HUES64 (cell line): ENCODE results near the gene TP53TG5.

Experiments used
- H3K27ac ChIP-seq: 2 replicates; pipeline ENCODE4 v1.7.0; 2013; ENCODE audit warnings: low read depth, low read length, inconsistent platforms
- H3K27me3 ChIP-seq: 2 replicates; pipeline ENCODE4 v1.6.1; 2013; ENCODE audit warnings: mild to moderate bottlenecking, low read length; ENCODE audit not compliant: insufficient read depth
- H3K36me3 ChIP-seq: 2 replicates; pipeline ENCODE4 v1.6.1; 2013; ENCODE audit warnings: mild to moderate bottlenecking, low read length; ENCODE audit not compliant: insufficient read depth
- H3K4me1 ChIP-seq: 2 replicates; pipeline ENCODE4 v1.6.1; 2013; ENCODE audit warnings: mild to moderate bottlenecking, low read length, moderate library complexity; ENCODE audit not compliant: insufficient read depth
- H3K4me3 ChIP-seq: 2 replicates; pipeline ENCODE4 v1.5.1; 2013; ENCODE audit warnings: mild to moderate bottlenecking, low read length, moderate library complexity
- H3K9ac ChIP-seq: 2 replicates; pipeline ENCODE4 v1.6.1; 2013; ENCODE audit warnings: mild to moderate bottlenecking, low read depth, low read length
- H3K9me3 ChIP-seq: 2 replicates; pipeline ENCODE4 v1.6.1; 2013; ENCODE audit warnings: low read depth, low read length; ENCODE audit not compliant: insufficient read depth
- WGBS: fragments of 150-250, 120-280 bp; methylation state at CpG from one replicate; pipeline ENCODE4 v1.1.7; 2013; ENCODE audit warnings: missing lambda C conversion rate; 5-methylcytosine and 5-hydroxymethylcytosine counted together

The TP53TG5 gene

GRCh38 chr20:45342855-45343531 lies 35.1 kb downstream of the TP53TG5 start:
- Histone ChIP-seq H3K4me1 (peaks cover 87% of the 10 kb centered on the region), H3K36me3 (peaks cover 8% of the 10 kb centered on the region; the same call in 1 of the 2 replicates), H3K27me3 (no peaks in the 10 kb centered on the region), H3K4me3 (peak overlapping the region; percentile 45), H3K9me3 (no peaks in the 10 kb centered on the region), H3K27ac (peak overlapping the region; percentile 96), H3K9ac (peak overlapping the region; percentile 22)
- 33% methylated on average over 6 of the region's 6 CpGs for WGBS

GRCh38 chr20:45341939-45342854 lies 35.9 kb downstream of the TP53TG5 start:
- Histone ChIP-seq H3K9me3 (no peaks in the 10 kb centered on the region), H3K4me3 (peak overlapping the region; percentile 45), H3K27ac (peak overlapping the region; percentile 96), H3K27me3 (no peaks in the 10 kb centered on the region), H3K4me1 (peaks cover 92% of the 10 kb centered on the region), H3K9ac (peak overlapping the region; percentile 72), H3K36me3 (peaks cover 8% of the 10 kb centered on the region; the same call in 1 of the 2 replicates)
- 6% methylated on average over 16 of the region's 16 CpGs for WGBS

- 10% methylated on average over 3 of the region's 3 CpGs for WGBS
- Histone ChIP-seq H3K9me3 (no peaks in the 10 kb centered on the region), H3K4me1 (peaks cover 92% of the 10 kb centered on the region), H3K9ac (peak overlapping the region; percentile 72), H3K36me3 (peaks cover 8% of the 10 kb centered on the region; the same call in 1 of the 2 replicates), H3K4me3 (peak overlapping the region; percentile 45), H3K27ac (peak overlapping the region; percentile 96), H3K27me3 (no peaks in the 10 kb centered on the region)
Observed at GRCh38 chr20:45341579-45341938, 36.6 kb downstream of the TP53TG5 start.

- no peaks in the 10 kb centered on the region for H3K27me3 ChIP-seq
- H3K27ac ChIP-seq, result peak overlapping the region; percentile 96; the same call in 1 of the 2 replicates
- peak overlapping the region; percentile 45; the same call in 1 of the 2 replicates for H3K4me3 ChIP-seq
- no peak overlapping the region for H3K9ac ChIP-seq
- WGBS, result 0% methylated on average over 1 of the region's 1 CpG
- H3K4me1 ChIP-seq, result peaks cover 86% of the 10 kb centered on the region
- H3K36me3 ChIP-seq, result peaks cover 8% of the 10 kb centered on the region; the same call in 1 of the 2 replicates
- H3K9me3 ChIP-seq, result no peaks in the 10 kb centered on the region
Observed at GRCh38 chr20:45340951-45341350, 37.2 kb downstream of the TP53TG5 start.

GRCh38 chr20:45340236-45340847 lies 37.8 kb downstream of the TP53TG5 start:
- WGBS, result 69% methylated on average over 5 of the region's 5 CpGs
- Histone ChIP-seq H3K4me3 (no peak overlapping the region), H3K9me3 (no peaks in the 10 kb centered on the region), H3K36me3 (peaks cover 13% of the 10 kb centered on the region), H3K4me1 (peaks cover 80% of the 10 kb centered on the region), H3K9ac (0 out of 2 replicates have a peak overlapping the region, but pooled peaks have one; percentile 2), H3K27ac (peak overlapping the region; percentile 96), H3K27me3 (no peaks in the 10 kb centered on the region)

- Histone ChIP-seq H3K36me3 (peaks cover 17% of the 10 kb centered on the region), H3K4me3 (no peak overlapping the region), H3K27ac (no peak overlapping the region)
Observed at GRCh38 chr20:45339799-45340198, 38.3 kb downstream of the TP53TG5 start.

GRCh38 chr20:45339084-45339483 lies 39.0 kb downstream of the TP53TG5 start:
- H3K36me3 ChIP-seq, result peaks cover 21% of the 10 kb centered on the region
- WGBS, result 89% methylated on average over 6 of the region's 6 CpGs
- H3K27me3 ChIP-seq, result no peaks in the 10 kb centered on the region
- H3K4me3 ChIP-seq, result no peak overlapping the region
- H3K9ac ChIP-seq, result no peak overlapping the region
- H3K9me3 ChIP-seq, result no peaks in the 10 kb centered on the region
- peaks cover 67% of the 10 kb centered on the region for H3K4me1 ChIP-seq
- peak overlapping the region; percentile 46 for H3K27ac ChIP-seq

More at GRCh38 chr20:45339799-45340198, 38.3 kb downstream of the TP53TG5 start:
- H3K27me3 ChIP-seq, result no peaks in the 10 kb centered on the region
- 94% methylated on average over 2 of the region's 2 CpGs for WGBS
- H3K4me1 ChIP-seq, result peaks cover 75% of the 10 kb centered on the region
- no peak overlapping the region for H3K9ac ChIP-seq
- no peaks in the 10 kb centered on the region for H3K9me3 ChIP-seq

- H3K9me3 ChIP-seq, result no peaks in the 10 kb centered on the region
- peak overlapping the region; percentile 65 for H3K27ac ChIP-seq
- H3K27me3 ChIP-seq, result no peaks in the 10 kb centered on the region
- no peak overlapping the region for H3K4me3 ChIP-seq
- H3K4me1 ChIP-seq, result peaks cover 60% of the 10 kb centered on the region
- 72% methylated on average over 11 of the region's 11 CpGs for WGBS
- H3K9ac ChIP-seq, result peak overlapping the region; percentile 28
- H3K36me3 ChIP-seq, result peaks cover 25% of the 10 kb centered on the region
Observed at GRCh38 chr20:45338121-45339030, 39.7 kb downstream of the TP53TG5 start.

GRCh38 chr20:45337367-45338120 lies 40.6 kb downstream of the TP53TG5 start:
- H3K4me3 ChIP-seq, result no peak overlapping the region
- H3K27ac ChIP-seq, result peak overlapping the region; percentile 65
- H3K27me3 ChIP-seq, result no peaks in the 10 kb centered on the region
- 71% methylated on average over 15 of the region's 15 CpGs for WGBS
- peaks cover 52% of the 10 kb centered on the region for H3K4me1 ChIP-seq
- peak overlapping the region; percentile 28; the same call in 1 of the 2 replicates for H3K9ac ChIP-seq
- peaks cover 31% of the 10 kb centered on the region for H3K36me3 ChIP-seq
- H3K9me3 ChIP-seq, result no peaks in the 10 kb centered on the region
